Panc1 (cell line): ENCODE measurements around the gene PTPMT1.

Experiments
- POLR2AphosphoS5 ChIP-seq: IDR thresholded peaks from 2 replicates; pipeline ENCODE4 v1.6.1; 2012; ENCODE audit warnings: mild to moderate bottlenecking, low read depth, low read length, moderate library complexity
- REST ChIP-seq, 2 experiments: IDR thresholded peaks; 2 replicates each; pipeline ENCODE4 v1.6.1; 2011 to 2012; ENCODE audit warnings: low read depth in 2 of 2, control low read depth in 1 of 2, low read length in 1 of 2, mild to moderate bottlenecking in 1 of 2, moderate library complexity in 1 of 2; ENCODE audit not compliant: insufficient read depth in 1 of 2
- SIN3A ChIP-seq: IDR thresholded peaks from 2 replicates; pipeline ENCODE4 v1.6.1; 2012; ENCODE audit warnings: low read depth, mild to moderate bottlenecking, low read length, moderate library complexity, borderline replicate concordance; ENCODE audit not compliant: insufficient read depth
- TCF7L2 ChIP-seq: IDR thresholded peaks from 2 replicates; pipeline ENCODE4 v1.6.1; 2011; ENCODE audit warnings: mild to moderate bottlenecking, low read depth, low read length, inconsistent platforms
- TF ChIP-seq, protein P1 (sequence below): fragments of 450-650 bp; IDR thresholded peaks from 2 replicates; pipeline ENCODE4 v1.5.1; 2017; ENCODE audit warnings: mild to moderate bottlenecking

DNA sequence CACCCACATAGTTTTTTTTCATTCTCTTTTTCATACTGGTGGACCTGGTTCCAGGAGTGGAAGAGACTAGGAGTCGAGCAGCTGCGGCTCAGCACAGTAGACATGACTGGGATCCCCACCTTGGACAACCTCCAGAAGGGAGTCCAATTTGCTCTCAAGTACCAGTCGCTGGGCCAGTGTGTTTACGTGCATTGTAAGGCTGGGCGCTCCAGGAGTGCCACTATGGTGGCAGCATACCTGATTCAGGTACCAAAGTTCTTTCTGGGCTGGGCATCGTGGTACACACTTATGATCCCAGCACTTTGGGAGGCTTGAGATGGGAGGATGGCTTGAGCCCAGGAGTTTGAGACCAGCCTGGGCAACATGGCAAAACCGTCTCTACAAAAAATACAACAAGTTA lies 4.2 kb downstream of the PTPMT1 start:
- TF ChIP-seq SIN3A (no peak), TCF7L2 (no peak), REST (IDR thresholded peaks at IDR 0.05; ENCODE audit: insufficient read depth in 1 of 2, low read depth in 2 of 2, low read length in 1 of 2) (no peak), POLR2AphosphoS5 (no peak)
- TF ChIP-seq, protein P1, sequence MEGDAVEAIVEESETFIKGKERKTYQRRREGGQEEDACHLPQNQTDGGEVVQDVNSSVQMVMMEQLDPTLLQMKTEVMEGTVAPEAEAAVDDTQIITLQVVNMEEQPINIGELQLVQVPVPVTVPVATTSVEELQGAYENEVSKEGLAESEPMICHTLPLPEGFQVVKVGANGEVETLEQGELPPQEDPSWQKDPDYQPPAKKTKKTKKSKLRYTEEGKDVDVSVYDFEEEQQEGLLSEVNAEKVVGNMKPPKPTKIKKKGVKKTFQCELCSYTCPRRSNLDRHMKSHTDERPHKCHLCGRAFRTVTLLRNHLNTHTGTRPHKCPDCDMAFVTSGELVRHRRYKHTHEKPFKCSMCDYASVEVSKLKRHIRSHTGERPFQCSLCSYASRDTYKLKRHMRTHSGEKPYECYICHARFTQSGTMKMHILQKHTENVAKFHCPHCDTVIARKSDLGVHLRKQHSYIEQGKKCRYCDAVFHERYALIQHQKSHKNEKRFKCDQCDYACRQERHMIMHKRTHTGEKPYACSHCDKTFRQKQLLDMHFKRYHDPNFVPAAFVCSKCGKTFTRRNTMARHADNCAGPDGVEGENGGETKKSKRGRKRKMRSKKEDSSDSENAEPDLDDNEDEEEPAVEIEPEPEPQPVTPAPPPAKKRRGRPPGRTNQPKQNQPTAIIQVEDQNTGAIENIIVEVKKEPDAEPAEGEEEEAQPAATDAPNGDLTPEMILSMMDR: no peak
